Spleen (tissue), 7 donors: ENCODE results near the gene SDK2.

Experiments
- CTCF ChIP-seq, 11 experiments: fragments of 200-600 bp in 7 of 11; fragments of 450-650 bp in 4 of 11; sonication (generic) in 4 of 11; IDR thresholded peaks in 8 of 11; conservative IDR thresholded peaks in 3 of 11; 1 replicate in 7 of 11; 2 replicates in 4 of 11; pipeline versions ENCODE4 v1.4.0 to v1.8.0; 2016 to 2021; ENCODE audit warnings: antibody characterized with exemption in 11 of 11, inconsistent platforms in 4 of 11, mild to moderate bottlenecking in 1 of 11
- POLR2A ChIP-seq, 3 donors: fragments of 450-650 bp; IDR thresholded peaks; one replicate each; pipeline ENCODE4 v1.5.1; 2017; ENCODE audit warnings: antibody characterized with exemption in 3 of 3, mild to moderate bottlenecking in 1 of 3
- POLR2AphosphoS5 ChIP-seq, 3 donors: sonication (generic); formaldehyde crosslinking; IDR thresholded peaks; one replicate each; pipeline ENCODE4 v1.5.1; 2017; ENCODE audit warnings: antibody characterized with exemption in 3 of 3
- donor health status: DM: no; HTN: no; CAD: no; lungs with moderate emphysema.
- donor health status: DM: no; HTN: no; CAD: no.
- donor health status: DM: no; HTN: no; CAD: no.

GRCh38 chr17:73533127-73533526, 111.1 kb downstream of the SDK2 start:
- no peak for TF ChIP-seq CTCF (IDR thresholded peaks at IDR 0.05 in 8 of 11, conservative IDR thresholded peaks at IDR 0.05 in 3 of 11)
- TF ChIP-seq POLR2AphosphoS5 (IDR thresholded peaks at IDR 0.05): no peak
- TF ChIP-seq POLR2A (IDR thresholded peaks at IDR 0.05): no peak
